Measurements from ENCODE around the gene DNAJB13. TPM values are rescaled to one million over a fixed set of nuclear protein-coding genes. Genes with fewer than 3 reads are reported as not detected.

The DNAJB13 gene
- total RNA-seq, 2 experiments from 2014 or later, result not detected

DNA sequence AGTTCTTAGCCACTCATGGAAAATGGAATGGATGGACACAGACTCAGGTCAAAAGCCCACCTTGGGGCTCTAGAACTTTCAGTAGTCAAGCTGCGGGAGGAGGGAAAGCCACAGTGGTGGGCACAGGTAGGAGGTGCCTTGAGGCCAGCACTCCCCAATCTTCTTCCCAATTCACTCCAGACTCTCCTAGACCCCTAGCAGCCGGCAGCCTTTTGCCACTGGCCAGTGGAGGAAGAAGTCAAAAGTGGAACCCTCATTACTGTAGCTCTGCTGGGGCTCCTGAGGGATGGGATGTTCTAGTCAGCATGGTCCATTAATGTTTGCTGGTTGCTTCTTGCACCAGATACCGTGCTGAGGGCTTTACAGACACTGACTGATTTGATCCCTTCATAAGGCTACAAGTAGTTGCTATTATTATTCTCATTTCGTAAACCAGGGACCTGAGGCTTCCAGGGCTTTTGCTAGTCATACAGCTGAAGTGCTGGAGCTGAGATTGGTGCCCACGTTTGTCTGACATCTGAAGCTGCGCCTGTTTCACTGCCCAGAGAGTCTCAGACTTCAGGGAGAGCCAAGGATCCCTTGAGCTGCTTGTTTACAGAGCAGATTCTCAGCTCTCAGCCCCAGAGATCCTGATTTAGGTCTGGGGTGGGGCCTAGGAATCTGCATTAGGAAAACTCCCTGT lies 57.0 kb downstream of the DNAJB13 start:
- no peak overlapping the region for H3K4me3 Mint-ChIP-seq

DNA sequence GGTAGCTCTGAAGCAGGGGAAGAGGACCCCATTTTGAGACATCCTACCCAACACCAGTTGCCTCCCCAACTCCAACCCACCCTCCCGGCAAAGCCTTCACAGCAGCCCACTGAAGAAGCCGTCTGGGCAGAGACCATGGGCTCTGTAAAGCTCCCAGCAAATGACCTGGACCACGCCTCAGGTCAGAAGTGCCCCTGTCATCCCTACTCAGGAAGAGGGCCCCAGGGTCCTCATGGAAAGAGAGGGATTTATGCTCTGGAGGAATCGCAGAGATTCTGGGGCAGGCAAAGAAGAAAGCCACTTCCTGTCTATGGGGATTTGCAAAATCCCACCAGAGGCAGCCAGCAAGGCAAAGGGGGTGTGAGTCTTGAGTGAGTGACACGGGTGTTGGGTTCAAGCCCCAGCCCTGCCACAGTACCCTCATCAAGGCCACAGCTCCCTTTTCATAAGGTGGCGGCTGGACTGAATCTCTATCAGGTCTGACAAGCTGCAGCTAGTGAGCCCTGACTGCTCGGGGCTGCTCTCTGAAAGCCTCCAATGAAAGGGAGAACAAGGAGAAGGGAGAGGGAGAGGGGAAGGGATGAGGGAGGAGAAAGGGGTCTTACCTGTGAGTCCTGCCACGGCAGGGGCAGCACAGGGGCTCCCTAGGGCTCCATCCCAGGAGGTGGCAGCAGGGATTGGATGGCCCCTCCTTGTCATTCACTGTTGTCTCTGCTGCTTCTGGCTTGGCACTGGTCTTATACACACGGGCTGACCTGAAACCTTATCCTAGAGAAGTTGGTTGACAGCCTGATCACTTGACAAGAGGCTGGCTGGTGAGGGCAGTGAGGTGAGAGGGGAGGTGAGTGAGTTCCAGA lies 57.8 kb downstream of the DNAJB13 start, which contains the start of gene UCP3:
Gene UCP3, minus strand, starts transcription at position 713 of the 857 bp plus-strand sequence. CDS start 2,043 bp downstream, outside the sequence.
- peaks cover 18% of the 10 kb centered on the region for H3K36me3 Mint-ChIP-seq (ENCODE audit: low read depth)
- peak within 1 kb of the TSS; percentile 86 for H3K27ac Mint-ChIP-seq
- H3K27me3 Mint-ChIP-seq, result no peaks in the 10 kb centered on the region
- no peak within 1 kb of the TSS for H3K4me3 Mint-ChIP-seq
- H3K9me3 Mint-ChIP-seq, result no peaks in the 10 kb centered on the region
- no peak for DNase-seq
- CTCF ChIA-PET, result interaction anchor here (1.1 kb wide), 1 partner anchor 26 kb away, joined by 3 read pairs; the partner anchor contains the start of gene UCP2
- peaks cover 83% of the 10 kb centered on the region for H3K4me1 Mint-ChIP-seq
- POLR2A ChIA-PET, result interaction anchor here (0.7 to 2.9 kb wide), 4 partner anchors 13 to 26 kb away, joined by 3 to 17 read pairs (median 8); partner anchors contain the start of gene UCP2

More for the DNA sequence above, 57.0 kb downstream of the DNAJB13 start:
- ChIA-PET POLR2A (interaction anchor here (0.7 to 2.9 kb wide), 5 partner anchors 12 to 33 kb away, joined by 3 to 17 read pairs (median 3); partner anchors contain the start of gene UCP2), CTCF (interaction anchor here (1.1 kb wide), 1 partner anchor 25 kb away, joined by 3 read pairs; the partner anchor contains the start of gene UCP2)
- DNase-seq, result no peak
- H3K27ac Mint-ChIP-seq, result peak overlapping the region; percentile 59
- peaks cover 24% of the 10 kb centered on the region for H3K36me3 Mint-ChIP-seq (ENCODE audit: low read depth)
- H3K9me3 Mint-ChIP-seq, result no peaks in the 10 kb centered on the region
- no peaks in the 10 kb centered on the region for H3K27me3 Mint-ChIP-seq
- peaks cover 81% of the 10 kb centered on the region for H3K4me1 Mint-ChIP-seq

DNA sequence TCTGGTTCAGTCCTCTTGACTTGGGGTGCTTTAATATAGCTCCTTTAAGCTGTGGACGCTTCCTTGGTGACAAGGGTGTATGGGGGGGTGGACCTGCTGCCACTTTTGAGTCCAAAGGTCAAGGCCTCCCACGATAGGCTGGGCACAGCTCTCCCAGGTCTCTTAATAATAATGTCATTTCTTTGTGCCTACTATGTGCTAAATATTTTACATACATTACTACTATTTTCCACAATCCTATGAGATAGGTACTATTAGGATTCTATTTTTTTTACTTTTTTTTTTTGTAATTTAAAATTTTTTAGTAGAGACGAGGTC lies 58.4 kb downstream of the DNAJB13 start:
- Mint-ChIP-seq H3K36me3 (ENCODE audit: low read depth) (peaks cover 17% of the 10 kb centered on the region), H3K4me3 (no peak overlapping the region), H3K27me3 (no peaks in the 10 kb centered on the region), H3K27ac (no peak overlapping the region), H3K9me3 (no peaks in the 10 kb centered on the region), H3K4me1 (peaks cover 84% of the 10 kb centered on the region)
- POLR2A ChIA-PET, result interaction anchor here (2.9 kb wide), 2 partner anchors 14 to 27 kb away, joined by 13 to 17 read pairs; partner anchors contain the start of gene UCP2
- CTCF ChIA-PET, result no interaction called here
- no peak for DNase-seq

DNA sequence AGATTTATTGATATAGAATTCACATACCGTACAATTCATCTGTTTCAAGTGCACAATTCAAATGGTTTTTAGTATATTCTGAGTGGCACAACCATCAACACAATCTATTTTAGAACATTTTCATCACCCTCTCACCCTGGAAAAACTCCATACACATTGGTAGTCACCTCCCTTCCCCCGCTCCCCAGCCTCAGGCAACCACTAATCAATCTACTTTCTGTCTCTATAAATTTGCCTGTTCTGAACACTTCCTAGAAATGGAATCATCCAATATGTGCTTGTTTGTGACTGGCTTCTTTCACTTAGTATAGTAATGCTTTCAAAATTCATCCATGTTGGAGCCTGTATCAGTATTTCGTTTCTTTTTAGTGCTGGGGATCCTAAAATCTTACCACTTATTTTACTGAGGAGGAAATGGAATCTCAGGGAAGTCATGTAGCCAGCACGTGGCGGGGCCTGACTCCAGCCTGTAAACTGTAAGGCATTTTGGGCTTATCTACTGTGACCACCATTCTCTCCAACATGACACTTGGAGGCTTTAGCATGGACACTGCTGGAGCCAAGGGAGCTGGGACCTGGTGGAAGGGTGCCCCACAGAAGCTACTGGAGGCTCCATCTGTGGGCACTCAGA lies 59.0 kb downstream of the DNAJB13 start:
- no peak for DNase-seq
- ChIA-PET CTCF (interaction anchor here (0.7 kb wide), 1 partner anchor 30 kb away, joined by 3 read pairs; no protein-coding TSS in a partner anchor), POLR2A (interaction anchor here (1.7 to 7.0 kb wide), 6 partner anchors 10 to 38 kb away, joined by 4 to 84 read pairs (median 15); partner anchors contain the start of gene UCP2)
- Mint-ChIP-seq H3K27ac (peak overlapping the region; percentile 86), H3K27me3 (no peaks in the 10 kb centered on the region), H3K4me1 (peaks cover 84% of the 10 kb centered on the region), H3K9me3 (no peaks in the 10 kb centered on the region), H3K4me3 (no peak overlapping the region), H3K36me3 (ENCODE audit: low read depth) (peaks cover 21% of the 10 kb centered on the region)

DNA sequence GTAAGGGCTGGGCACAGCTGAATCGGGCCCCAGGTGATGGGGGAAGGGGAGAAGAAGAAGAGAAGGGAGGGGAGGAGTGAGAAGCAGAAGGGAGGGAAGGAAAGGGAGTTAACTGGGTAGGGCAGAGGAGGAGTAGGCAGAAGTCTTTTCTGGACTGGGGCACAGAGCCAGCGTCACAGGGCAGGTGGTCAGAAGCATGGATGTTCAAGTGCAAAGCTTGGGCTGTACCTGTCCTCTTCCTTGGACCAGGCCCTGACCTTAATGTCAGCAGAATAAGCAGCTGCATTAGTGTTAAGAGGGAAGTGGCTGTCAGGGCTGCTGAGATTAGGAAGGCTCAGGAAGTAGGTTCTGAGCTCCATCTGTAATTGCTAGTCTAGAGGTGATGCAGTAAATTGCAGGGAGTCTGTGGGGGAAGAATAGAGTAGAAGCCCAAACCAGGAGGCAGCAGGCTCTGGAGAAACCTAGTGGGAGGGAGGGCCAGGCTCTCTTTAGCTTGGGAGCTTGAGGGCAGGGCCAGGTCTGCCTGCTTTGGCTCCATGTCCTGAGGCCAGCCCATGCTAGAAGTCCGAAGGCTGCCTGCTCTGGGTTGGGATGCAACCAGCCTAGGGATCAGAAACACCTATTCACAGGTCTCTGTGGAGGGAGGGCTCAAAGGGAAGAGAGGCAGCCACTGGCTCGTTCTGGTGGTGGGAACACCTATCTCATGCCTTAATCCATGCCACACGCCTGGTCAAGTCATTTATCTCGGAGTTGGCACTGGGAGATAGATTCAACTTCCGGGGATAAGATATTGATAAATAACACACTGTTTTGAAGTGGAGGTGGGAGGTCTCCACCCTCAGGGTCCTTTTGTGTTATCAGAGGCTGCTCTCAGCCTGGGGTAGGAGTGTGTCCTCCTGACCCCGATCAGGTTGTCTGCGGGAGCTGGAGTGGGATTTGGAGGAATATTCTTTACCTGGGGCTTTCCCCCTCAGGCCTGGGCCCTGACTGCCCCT lies 59.8 kb downstream of the DNAJB13 start:
- no peaks in the 10 kb centered on the region for H3K9me3 Mint-ChIP-seq
- ChIA-PET POLR2A (interaction anchor here (1.5 to 7.0 kb wide), 8 partner anchors 9 to 44 kb away, joined by 4 to 84 read pairs (median 4); partner anchors contain the start of gene UCP2), CTCF (interaction anchor here (0.7 kb wide), 1 partner anchor 31 kb away, joined by 3 read pairs; no protein-coding TSS in a partner anchor)
- H3K4me3 Mint-ChIP-seq, result no peak overlapping the region
- no peak for DNase-seq
- no peaks in the 10 kb centered on the region for H3K27me3 Mint-ChIP-seq
- H3K27ac Mint-ChIP-seq, result peak overlapping the region; percentile 86
- H3K4me1 Mint-ChIP-seq, result peaks cover 84% of the 10 kb centered on the region
- peaks cover 25% of the 10 kb centered on the region for H3K36me3 Mint-ChIP-seq (ENCODE audit: low read depth)

DNA sequence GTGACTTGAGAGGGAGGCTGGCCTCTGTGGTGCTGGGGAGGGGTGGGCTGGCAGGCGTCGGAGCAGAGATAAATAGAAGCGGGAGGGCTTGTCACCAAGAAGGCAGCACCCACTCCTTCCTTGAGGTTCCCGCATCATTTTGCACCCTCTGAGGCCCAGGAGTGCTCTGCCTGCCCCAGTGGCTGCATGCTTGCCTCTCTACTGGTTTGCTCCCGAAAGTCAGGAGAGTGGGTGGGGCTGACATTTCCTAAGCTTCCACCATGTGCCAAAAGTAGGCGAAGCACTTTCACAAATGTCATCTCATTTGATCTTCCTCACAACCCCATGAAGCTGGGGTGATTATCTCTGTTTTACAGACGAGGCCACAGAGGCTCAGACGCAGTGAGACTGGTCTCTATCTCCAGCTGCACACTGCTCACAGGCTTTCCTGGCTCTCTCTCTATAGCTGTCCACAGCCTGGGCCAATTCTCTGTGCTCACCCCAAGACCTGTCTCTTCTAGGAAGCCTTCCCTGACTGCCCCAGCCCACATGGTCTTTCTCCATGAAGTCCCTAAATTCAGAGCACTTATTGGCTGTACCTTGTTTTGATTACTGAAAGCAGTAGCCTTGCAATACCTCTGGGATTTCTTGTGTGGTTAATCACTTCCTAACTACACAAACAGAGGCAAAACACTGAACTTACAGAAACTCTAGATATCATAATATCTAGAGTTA lies 60.7 kb downstream of the DNAJB13 start:
- no peak overlapping the region for H3K4me3 Mint-ChIP-seq
- POLR2A ChIA-PET, result interaction anchor here (0.6 to 7.0 kb wide), 12 partner anchors 8 to 224 kb away, joined by 3 to 84 read pairs (median 4); partner anchors contain the start of genes MRPL48 and UCP2

DNA sequence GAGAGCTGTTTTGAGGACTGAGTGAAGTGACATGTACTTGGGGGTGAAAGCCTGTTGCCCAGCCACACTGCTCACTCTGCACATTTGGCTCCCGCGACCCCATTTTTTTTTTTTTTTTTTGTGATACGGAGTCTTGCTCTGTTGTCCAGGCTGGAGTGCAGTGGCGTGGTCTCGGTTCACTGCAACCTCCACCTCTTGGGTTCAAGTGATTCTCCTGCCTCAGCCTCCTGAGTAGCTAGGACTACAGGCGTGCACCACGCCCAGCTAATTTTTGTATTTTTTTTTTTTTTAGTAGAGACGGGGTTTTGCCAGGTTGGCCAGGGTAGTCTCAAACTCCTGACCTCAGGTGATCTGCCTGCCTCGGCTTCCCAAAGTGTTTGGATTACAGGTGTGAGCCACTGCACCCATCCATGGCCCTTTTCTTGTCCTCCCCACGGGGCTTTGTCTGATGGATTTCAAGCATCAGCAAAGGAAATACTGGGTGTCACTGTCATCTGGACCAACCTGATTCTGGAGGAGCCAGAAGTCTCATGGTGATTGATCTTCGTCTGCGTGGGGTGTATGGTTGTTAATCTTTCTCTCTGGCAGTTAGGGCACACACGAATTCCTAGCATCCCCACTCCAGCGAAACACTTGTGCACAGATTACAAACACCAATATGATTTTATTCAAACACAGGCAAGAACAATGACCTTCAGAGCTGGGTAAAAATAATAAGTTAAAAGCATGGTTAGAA lies 61.4 kb downstream of the DNAJB13 start:
- no peak overlapping the region for H3K4me3 Mint-ChIP-seq
- no peak for DNase-seq

More for the DNA sequence above, 60.7 kb downstream of the DNAJB13 start:
- peaks cover 84% of the 10 kb centered on the region for H3K4me1 Mint-ChIP-seq
- H3K9me3 Mint-ChIP-seq, result no peaks in the 10 kb centered on the region
- CTCF ChIA-PET, result interaction anchor here (0.7 kb wide), 1 partner anchor 17 kb away, joined by 3 read pairs; no protein-coding TSS in a partner anchor
- DNase-seq, result peak; percentile 56
- H3K27ac Mint-ChIP-seq, result peak overlapping the region; percentile 86
- no peaks in the 10 kb centered on the region for H3K27me3 Mint-ChIP-seq
- peaks cover 32% of the 10 kb centered on the region for H3K36me3 Mint-ChIP-seq (ENCODE audit: low read depth)

DNA sequence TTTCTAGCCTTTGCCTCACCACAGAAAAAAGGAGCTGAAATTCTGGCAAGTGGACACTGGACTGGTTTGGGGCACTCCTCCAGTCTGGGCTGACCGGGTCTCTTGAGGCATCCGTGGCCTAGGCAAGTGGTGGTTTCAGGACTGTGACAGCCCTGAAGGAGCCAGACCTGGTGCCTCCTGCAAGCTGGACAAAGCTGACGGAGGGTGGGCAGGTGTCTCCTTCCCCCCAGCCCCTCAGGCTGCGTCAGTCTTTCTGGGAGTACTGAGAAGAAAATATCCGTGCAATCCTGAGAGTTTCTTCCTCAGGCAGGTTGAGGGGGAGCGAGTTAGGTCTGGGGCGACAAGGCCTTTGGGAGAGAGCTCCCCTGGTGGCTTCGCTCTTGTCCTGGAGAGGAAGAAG lies 62.3 kb downstream of the DNAJB13 start:
- CTCF ChIA-PET, result no interaction called here
- no peak overlapping the region for H3K4me3 Mint-ChIP-seq
- H3K9me3 Mint-ChIP-seq, result no peaks in the 10 kb centered on the region
- DNase-seq, result no peak
- POLR2A ChIA-PET, result interaction anchor here (0.7 to 7.0 kb wide), 5 partner anchors 15 to 39 kb away, joined by 3 to 84 read pairs (median 16); partner anchors contain the start of gene UCP2
- peaks cover 48% of the 10 kb centered on the region for H3K36me3 Mint-ChIP-seq (ENCODE audit: low read depth)
- no peaks in the 10 kb centered on the region for H3K27me3 Mint-ChIP-seq
- H3K27ac Mint-ChIP-seq, result no peak overlapping the region
- peaks cover 85% of the 10 kb centered on the region for H3K4me1 Mint-ChIP-seq

More for the DNA sequence above, 61.4 kb downstream of the DNAJB13 start:
- H3K27me3 Mint-ChIP-seq, result no peaks in the 10 kb centered on the region
- no peaks in the 10 kb centered on the region for H3K9me3 Mint-ChIP-seq
- peaks cover 39% of the 10 kb centered on the region for H3K36me3 Mint-ChIP-seq (ENCODE audit: low read depth)
- ChIA-PET CTCF (interaction anchor here (0.7 kb wide), 1 partner anchor 18 kb away, joined by 3 read pairs; no protein-coding TSS in a partner anchor), POLR2A (interaction anchor here (0.6 to 7.0 kb wide), 13 partner anchors 8 to 225 kb away, joined by 3 to 84 read pairs (median 4); partner anchors contain the start of genes MRPL48 and UCP2)
- peak overlapping the region; percentile 86 for H3K27ac Mint-ChIP-seq
- peaks cover 89% of the 10 kb centered on the region for H3K4me1 Mint-ChIP-seq

DNA sequence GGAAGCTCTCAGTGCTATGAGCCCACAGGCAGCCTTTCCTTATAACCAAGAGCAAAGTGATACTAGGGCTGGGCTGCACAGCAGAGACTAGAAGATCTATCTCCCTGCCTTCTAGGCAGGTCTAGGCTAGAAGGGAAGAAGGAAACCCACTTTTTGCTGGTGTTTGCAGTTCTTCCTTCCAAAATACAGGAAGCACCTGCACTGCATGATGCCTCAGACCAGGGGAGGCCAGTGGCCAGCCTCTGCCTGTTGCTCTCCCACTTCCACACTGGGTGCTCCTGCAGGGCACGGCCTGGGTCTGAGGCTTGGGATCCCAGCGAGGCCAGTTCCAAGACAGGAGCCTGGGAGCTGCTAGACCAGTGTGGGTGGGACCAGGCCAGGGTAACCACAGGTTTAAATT lies 64.1 kb downstream of the DNAJB13 start:
- peaks cover 59% of the 10 kb centered on the region for H3K36me3 Mint-ChIP-seq (ENCODE audit: low read depth)
- ChIA-PET POLR2A (interaction anchor here (1.3 to 7.0 kb wide), 4 partner anchors 12 to 41 kb away, joined by 3 to 84 read pairs (median 14); partner anchors contain the start of gene UCP2), CTCF (interaction anchor here (1.5 kb wide), 1 partner anchor 10 kb away, joined by 4 read pairs; no protein-coding TSS in a partner anchor)
- DNase-seq, result no peak
- no peak overlapping the region for H3K4me3 Mint-ChIP-seq
- peaks cover 78% of the 10 kb centered on the region for H3K4me1 Mint-ChIP-seq
- no peaks in the 10 kb centered on the region for H3K27me3 Mint-ChIP-seq
- H3K27ac Mint-ChIP-seq, result peak overlapping the region; percentile 49
- H3K9me3 Mint-ChIP-seq, result no peaks in the 10 kb centered on the region

DNA sequence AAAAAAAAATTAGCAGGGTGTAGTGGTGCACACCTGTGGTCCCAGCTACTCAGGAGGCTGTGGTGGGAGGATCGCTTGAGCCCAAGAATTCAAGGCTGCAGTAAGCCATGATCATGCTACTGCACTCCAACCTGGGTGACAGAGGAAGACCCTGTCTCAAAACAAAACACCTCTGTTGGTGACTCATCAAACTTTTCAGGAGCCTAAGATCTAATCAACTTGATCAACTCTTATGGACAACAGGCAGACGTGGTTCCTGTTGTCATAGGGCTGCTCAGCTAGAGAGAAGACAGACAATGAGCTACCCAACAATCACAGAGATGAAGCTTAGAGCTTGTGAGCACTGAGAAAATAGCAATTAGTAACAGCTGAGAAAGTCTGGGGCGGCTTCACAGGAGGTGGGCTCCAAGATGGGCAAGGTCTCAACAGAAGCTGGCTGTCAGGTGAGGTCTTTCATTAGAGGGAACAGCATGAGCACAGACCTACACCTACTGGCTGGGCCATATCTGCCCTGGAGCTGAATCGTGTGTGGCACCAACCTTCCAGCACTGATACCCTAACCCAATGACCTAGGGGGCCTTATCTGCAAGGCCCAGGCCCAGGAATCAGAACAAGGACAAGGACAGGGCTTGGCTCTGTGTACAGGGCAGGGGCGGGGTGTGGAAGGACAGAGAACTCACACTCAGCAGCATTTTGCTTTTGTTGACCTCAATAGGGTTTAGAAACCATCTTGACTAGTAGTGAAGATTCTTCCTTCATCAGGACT lies 65.3 kb downstream of the DNAJB13 start:
- no peaks in the 10 kb centered on the region for H3K9me3 Mint-ChIP-seq
- POLR2A ChIA-PET, result interaction anchor here (1.6 to 7.0 kb wide), 4 partner anchors 10 to 42 kb away, joined by 5 to 84 read pairs (median 14); partner anchors contain the start of gene UCP2
- peaks cover 66% of the 10 kb centered on the region for H3K4me1 Mint-ChIP-seq

More for the DNA sequence above, 65.3 kb downstream of the DNAJB13 start:
- H3K36me3 Mint-ChIP-seq (ENCODE audit: low read depth), result peaks cover 55% of the 10 kb centered on the region
- no peak for DNase-seq
- H3K27me3 Mint-ChIP-seq, result no peaks in the 10 kb centered on the region
- H3K4me3 Mint-ChIP-seq, result no peak overlapping the region
- CTCF ChIA-PET, result no interaction called here
- peak overlapping the region; percentile 63 for H3K27ac Mint-ChIP-seq
